ENCODE results near the gene CFAP44.
"Not testable (repeated sequence)": the region's sequence is repeated elsewhere in the genome, so short reads cannot be mapped to it uniquely, and the experiment has no call there.

Gene CFAP44

GRCh38 chr3:113441051-113441770 lies at the start of gene CFAP44:
TSS of gene CFAP44 (minus strand) at chr3:113441493. CDS start at chr3:113433664, 7,829 bp downstream.
- FAIRE-seq: no peak

- FAIRE-seq: no peak
Measured at GRCh38 chr3:113485161-113485609, 43.9 kb upstream of the CFAP44 start.

GRCh38 chr3:113468539-113468938 lies 27.2 kb upstream of the CFAP44 start:
- no peak for FAIRE-seq

- FAIRE-seq: no peak
Measured at GRCh38 chr3:113461488-113461887, 20.2 kb upstream of the CFAP44 start.

GRCh38 chr3:113458554-113458953 lies 17.3 kb upstream of the CFAP44 start:
- not testable (repeated sequence) for FAIRE-seq

GRCh38 chr3:113455446-113455845 lies 14.2 kb upstream of the CFAP44 start:
- FAIRE-seq: no peak

GRCh38 chr3:113454630-113455029 lies 13.3 kb upstream of the CFAP44 start:
- FAIRE-seq: no peak

- no peak for FAIRE-seq
Measured at GRCh38 chr3:113454057-113454456, 12.8 kb upstream of the CFAP44 start.

- no peak for FAIRE-seq
Measured at GRCh38 chr3:113450911-113451310, 9.6 kb upstream of the CFAP44 start.

- no peak for FAIRE-seq
Measured at GRCh38 chr3:113439606-113440005, 1.7 kb downstream of the CFAP44 start.

- no peak for FAIRE-seq
Measured at GRCh38 chr3:113438224-113438623, 3.1 kb downstream of the CFAP44 start.

- FAIRE-seq: no peak
Measured at GRCh38 chr3:113437411-113437810, 3.9 kb downstream of the CFAP44 start.

- FAIRE-seq: no peak
Measured at GRCh38 chr3:113436809-113437208, 4.5 kb downstream of the CFAP44 start.

- no peak for FAIRE-seq
Measured at GRCh38 chr3:113431811-113432210, 9.5 kb downstream of the CFAP44 start.

- FAIRE-seq: no peak
Measured at GRCh38 chr3:113428581-113428980, 12.7 kb downstream of the CFAP44 start.

GRCh38 chr3:113423699-113424098 lies 17.6 kb downstream of the CFAP44 start:
- FAIRE-seq: no peak

- no peak for FAIRE-seq
Measured at GRCh38 chr3:113421082-113421481, 20.2 kb downstream of the CFAP44 start.

GRCh38 chr3:113409676-113410075 lies 31.6 kb downstream of the CFAP44 start:
- FAIRE-seq: no peak

- no peak for FAIRE-seq
Measured at GRCh38 chr3:113405180-113405579, 36.1 kb downstream of the CFAP44 start.

GRCh38 chr3:113404637-113405036 lies 36.7 kb downstream of the CFAP44 start:
- FAIRE-seq: no peak

All from TTC549 (cell line).